22Rv1 (cell line): ENCODE data around the gene EEPD1.

Experiments used
- H3K27ac ChIP-seq: fragments of 450-650 bp; 2 replicates; pipeline ENCODE4 v1.5.1; 2017
- ZFX ChIP-seq: fragments of 450-650 bp; IDR thresholded peaks from 2 replicates; pipeline ENCODE4 v1.6.1; 2017; ENCODE audit warnings: antibody characterized with exemption, borderline replicate concordance
- TF ChIP-seq, protein P1 (sequence below): fragments of 450-650 bp; IDR thresholded peaks from 2 replicates; pipeline ENCODE4 v1.5.1; 2017; ENCODE audit warnings: mild to moderate bottlenecking

EEPD1 gene

DNA sequence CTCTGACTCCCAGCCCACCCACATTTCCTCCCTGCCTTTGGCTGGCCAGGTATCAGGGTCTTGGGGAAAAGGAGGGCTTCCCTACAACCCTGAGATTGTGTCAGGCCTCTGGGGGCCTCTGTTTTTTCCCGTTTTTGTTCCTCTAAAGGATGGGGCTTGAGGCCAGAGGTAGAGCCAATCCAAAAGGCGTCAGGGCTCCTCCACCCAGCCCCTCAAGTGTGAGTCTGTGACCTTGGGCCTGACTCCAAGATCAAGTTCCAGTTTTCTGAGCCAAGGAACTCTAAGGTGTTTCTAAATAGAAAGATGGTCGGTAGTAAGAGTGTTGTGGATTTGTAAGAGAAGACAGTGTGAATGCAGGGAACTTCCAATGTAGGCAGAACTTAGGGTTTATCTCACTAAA lies 6.6 kb downstream of the EEPD1 start:
- no peak for TF ChIP-seq ZFX
- TF ChIP-seq, protein P1, sequence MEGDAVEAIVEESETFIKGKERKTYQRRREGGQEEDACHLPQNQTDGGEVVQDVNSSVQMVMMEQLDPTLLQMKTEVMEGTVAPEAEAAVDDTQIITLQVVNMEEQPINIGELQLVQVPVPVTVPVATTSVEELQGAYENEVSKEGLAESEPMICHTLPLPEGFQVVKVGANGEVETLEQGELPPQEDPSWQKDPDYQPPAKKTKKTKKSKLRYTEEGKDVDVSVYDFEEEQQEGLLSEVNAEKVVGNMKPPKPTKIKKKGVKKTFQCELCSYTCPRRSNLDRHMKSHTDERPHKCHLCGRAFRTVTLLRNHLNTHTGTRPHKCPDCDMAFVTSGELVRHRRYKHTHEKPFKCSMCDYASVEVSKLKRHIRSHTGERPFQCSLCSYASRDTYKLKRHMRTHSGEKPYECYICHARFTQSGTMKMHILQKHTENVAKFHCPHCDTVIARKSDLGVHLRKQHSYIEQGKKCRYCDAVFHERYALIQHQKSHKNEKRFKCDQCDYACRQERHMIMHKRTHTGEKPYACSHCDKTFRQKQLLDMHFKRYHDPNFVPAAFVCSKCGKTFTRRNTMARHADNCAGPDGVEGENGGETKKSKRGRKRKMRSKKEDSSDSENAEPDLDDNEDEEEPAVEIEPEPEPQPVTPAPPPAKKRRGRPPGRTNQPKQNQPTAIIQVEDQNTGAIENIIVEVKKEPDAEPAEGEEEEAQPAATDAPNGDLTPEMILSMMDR, result no peak
- no peak overlapping the region for H3K27ac ChIP-seq

DNA sequence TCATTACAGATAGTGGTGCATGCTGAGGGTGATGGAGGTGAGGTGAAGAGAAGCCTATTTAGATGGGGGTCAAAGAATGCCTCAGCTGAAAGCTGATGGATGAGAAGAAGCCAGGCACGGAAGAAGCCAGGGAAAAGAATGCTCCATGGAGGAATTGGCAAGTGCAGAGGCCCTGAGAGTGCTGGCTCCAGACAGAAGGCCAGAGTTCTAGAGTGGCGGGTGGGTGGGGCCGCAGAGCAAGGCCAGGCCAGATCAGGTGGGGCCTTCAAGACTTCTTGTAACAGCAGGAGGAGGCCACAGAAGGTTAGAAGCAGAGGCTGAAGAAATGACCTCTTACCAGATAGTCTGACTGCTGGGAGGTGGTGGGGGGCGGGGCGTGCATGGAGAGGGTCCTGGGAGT lies 7.3 kb downstream of the EEPD1 start:
- no peak for TF ChIP-seq ZFX
- TF ChIP-seq, protein P1, result no peak
- H3K27ac ChIP-seq, result no peak overlapping the region

DNA sequence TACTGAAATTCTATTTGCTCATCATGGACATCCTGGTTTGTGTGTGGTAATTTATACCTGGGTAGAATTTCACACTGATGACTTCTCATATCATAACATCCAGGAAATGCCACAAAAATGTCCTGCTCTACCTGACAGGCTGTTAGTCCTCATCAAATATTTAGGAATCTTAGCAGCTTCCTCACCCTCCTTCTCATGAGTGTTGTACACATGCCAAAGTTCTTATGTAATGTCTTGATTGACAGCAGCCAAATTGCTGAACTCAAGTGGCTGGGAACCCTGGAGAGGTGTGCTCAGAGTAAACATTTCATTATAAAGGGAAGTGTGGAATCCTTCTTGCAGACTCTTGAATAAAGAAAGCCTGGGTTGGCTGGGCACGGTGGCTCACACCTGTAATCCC lies 8.9 kb downstream of the EEPD1 start:
- no peak overlapping the region for H3K27ac ChIP-seq
- TF ChIP-seq, protein P1, result no peak
- TF ChIP-seq ZFX, result no peak

DNA sequence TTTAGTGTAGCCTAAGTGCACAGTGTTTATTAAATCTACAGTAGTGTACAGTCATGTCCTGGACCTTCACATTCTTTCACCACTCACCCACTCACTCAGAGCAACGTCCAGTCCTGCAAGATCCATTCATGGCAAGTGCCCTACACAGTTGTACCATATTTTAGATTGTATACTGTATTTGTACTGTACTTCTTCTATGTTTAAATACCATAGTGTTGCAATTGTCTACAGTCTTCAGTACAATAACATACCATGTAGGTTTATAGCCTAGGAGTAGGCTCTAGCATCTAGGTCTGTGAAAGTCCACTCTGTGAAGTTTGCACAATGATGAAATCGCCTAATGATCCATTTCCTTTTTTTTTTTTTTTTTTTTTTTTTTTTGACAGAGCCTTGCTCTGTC lies 12.0 kb downstream of the EEPD1 start:
- TF ChIP-seq, protein P1, result no peak
- TF ChIP-seq ZFX, result no peak
- H3K27ac ChIP-seq, result no peak overlapping the region

DNA sequence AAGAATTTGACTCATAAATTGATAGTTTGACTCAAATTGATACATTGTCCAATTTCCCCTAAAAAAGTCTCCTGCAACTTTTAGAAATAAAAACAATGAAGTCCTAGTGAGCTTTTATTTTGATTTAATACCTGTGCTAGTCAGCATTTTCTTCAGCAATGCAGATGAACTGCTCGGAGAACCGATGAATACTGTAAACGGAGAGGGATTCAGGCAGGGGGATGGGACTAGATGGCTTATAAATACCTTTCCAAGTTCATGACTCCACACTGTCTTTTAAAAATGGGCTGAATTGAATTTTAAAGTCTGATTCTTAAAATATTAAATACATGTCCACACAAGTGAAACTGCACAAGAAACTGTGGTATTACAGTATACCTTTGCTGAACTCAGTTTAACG lies 12.7 kb downstream of the EEPD1 start:
- H3K27ac ChIP-seq, result no peak overlapping the region
- TF ChIP-seq, protein P1, result no peak
- no peak for TF ChIP-seq ZFX

DNA sequence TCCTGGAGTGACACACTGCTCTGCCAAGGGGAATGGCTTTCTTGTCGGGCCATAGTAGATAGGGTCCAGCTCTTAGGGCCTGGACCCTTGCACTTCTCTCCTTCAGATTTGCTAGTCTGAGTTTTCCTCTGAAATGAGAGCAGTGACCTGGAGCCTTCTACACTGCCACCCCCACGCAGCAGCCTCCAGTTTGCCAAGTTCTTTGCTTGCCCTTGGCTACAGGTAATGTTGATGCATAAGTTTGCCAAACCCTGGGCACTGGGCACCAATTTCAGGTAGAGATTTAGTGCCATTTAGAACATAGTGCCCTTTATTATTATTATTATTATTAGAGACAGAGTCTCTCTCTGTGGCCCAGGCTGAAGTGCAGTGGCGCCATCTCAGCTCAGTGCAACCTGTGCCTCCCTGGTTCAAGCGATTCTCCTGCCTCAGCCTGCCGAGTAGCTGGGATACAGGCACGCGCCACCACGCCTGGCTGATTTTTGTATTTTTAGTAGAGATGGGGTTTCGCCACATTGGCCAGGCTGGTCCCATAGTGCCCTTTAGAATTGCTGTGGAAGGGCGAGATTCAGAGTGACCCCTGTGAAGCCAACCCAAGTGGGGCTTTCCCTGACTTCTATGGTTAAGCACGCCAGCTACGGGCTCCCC lies 14.5 kb downstream of the EEPD1 start:
- TF ChIP-seq, protein P1, result no peak
- H3K27ac ChIP-seq, result no peak overlapping the region

DNA sequence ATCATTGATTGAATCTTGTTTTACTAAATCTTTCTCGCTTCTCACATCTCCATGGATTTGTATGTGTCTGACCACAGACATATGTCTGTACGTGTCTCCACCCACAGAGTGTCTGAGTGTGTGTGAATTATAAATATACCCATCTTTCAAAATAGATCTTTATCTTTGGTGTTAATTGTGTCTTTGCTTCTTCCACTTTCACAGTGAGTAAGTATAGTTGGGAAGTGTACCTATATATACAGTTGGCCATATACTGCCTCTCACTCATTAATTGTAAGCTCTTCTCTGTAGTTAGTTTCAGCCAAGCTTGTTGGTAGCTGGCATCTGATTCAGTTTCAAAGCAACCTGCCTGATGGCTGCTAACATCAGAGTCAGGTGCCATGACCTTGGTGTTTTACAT lies 18.4 kb downstream of the EEPD1 start:
- no peak overlapping the region for H3K27ac ChIP-seq
- TF ChIP-seq ZFX, result no peak
- TF ChIP-seq, protein P1, result no peak
